HG03575 (cell line): Measurements from ENCODE around the gene POC1A.
A peak's percentile ranks its signal among the peaks of the same experiment; 100 is the strongest.

Experiments used
- ATAC-seq: cut with Tn5 transposase; IDR thresholded peaks from one replicate; pipeline ENCODE4 v1.9.1; 2021; ENCODE audit not compliant: unreplicated experiment, insufficient number of reproducible peaks, low FRiP score; ENCODE audit errors: extremely low read depth

The POC1A gene

GRCh38 chr3:52059781-52060180, 94.4 kb downstream of the POC1A start:
- no peak for ATAC-seq

DNA sequence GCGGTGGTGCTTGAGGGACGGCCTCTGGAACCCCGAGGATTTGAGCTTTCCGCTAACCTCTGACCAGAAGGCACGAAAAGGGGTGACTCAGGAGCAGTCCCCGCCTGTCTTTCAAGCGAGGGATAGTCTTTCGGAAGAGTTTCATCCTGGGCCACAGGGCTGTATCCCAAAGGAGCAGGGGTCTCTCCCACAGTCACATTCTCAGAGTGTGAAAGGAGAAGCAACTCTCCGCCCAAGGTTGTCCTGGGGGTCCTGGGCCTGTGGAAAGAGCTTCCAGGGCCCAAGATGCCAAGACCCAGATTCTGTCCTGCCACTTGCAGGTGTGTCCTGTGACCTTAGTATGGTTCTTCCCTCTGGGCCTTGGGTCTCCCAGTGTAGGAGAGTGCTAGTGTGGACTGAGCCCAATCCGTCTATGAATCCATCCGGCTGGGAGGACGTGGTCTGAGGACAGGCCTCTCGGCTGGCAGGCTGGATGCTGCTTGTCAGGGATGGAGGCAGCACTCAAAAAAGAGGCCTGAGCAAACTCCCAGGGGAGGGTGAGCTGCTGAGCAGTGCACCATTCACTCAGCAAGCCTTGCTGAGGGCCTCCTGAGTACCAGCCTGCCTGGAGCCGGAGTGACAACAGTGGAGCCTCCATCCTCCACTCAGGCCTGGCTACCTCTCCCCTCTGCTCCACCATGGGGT, 96.3 kb downstream of the POC1A start:
- no peak for ATAC-seq

- peak; percentile 54 for ATAC-seq
Measured at GRCh38 chr3:52056968-52057811, 97.0 kb downstream of the POC1A start.

GRCh38 chr3:52056521-52056967, 97.7 kb downstream of the POC1A start, which contains the start of gene DUSP7:
Gene DUSP7, minus strand, starts transcription at chr3:52056571. Its CDS starts 205 bp downstream, at chr3:52056366.
- no peak for ATAC-seq

GRCh38 chr3:52055537-52056351, 98.5 kb downstream of the POC1A start:
- no peak for ATAC-seq

DNA sequence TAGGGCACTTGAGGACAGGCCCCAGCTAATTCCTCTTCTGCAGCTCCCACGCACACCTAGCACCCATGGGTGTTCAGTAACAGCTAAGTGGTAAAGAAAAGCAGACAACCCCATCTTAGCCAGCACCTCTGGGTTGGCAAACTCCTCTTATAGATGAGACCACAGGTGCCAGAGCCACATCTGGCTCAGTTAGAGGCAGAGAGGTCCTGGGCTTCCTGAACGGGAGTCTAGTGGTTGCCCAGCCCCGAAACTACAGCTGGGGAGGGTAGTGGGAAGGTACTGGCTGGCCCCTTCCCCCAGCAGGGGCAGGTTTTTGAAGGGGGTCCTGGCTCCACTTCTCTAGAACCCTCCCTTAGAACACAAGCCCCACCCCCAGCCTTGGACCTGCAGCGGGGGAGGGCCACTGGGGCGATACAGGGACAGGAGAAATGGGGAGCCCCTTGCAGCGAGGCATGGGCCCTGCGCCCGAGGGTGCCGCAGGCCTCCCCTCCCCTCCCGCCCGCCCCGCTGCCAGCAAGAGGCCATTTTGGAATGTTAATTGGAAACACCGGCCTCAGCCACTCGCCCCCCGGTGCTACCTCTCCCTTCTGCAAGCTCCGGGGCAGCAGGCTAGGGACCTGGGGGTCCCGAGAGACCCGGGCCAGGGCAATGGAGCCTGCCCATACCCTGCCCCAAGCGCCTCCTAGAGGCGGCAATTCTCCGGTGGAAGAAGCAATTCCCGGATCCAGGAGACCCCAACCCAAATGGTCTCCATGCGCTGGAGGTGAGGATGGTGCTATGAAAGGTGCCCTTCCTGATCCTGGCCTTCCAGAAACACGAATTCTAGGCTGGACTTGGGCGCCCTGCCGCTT, 99.3 kb downstream of the POC1A start:
- ATAC-seq: no peak

- ATAC-seq: no peak
Measured at GRCh38 chr3:52053307-52054304, 100.6 kb downstream of the POC1A start.

GRCh38 chr3:52052831-52053306, 101.4 kb downstream of the POC1A start:
- ATAC-seq: no peak

GRCh38 chr3:52051444-52051843, 102.8 kb downstream of the POC1A start:
- no peak for ATAC-seq

GRCh38 chr3:52050571-52050970, 103.7 kb downstream of the POC1A start:
- ATAC-seq: no peak

DNA sequence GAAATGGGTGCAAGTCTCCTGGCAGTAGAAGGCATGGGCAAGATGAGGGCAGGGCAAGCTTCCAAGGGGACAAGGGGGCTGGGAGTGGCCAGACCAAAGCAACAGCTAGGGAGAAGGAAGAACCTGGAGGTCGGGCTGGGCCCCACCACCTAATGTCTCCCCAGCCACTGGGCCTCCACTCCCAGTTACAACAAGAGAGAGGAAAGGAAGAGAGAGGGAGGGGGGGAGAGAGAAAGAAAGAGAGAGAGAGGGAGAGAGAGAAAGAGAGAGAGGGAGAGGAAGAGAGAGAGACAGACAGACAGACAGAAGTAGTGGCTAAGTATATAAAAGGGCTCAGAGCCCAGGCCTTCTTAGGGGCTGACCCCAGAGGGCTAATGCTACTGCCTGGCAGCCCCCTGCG, 104.7 kb downstream of the POC1A start:
- ATAC-seq: no peak

GRCh38 chr3:52047295-52047960, 106.8 kb downstream of the POC1A start:
- ATAC-seq: no peak

GRCh38 chr3:52046902-52047239, 107.4 kb downstream of the POC1A start:
- ATAC-seq: no peak

DNA sequence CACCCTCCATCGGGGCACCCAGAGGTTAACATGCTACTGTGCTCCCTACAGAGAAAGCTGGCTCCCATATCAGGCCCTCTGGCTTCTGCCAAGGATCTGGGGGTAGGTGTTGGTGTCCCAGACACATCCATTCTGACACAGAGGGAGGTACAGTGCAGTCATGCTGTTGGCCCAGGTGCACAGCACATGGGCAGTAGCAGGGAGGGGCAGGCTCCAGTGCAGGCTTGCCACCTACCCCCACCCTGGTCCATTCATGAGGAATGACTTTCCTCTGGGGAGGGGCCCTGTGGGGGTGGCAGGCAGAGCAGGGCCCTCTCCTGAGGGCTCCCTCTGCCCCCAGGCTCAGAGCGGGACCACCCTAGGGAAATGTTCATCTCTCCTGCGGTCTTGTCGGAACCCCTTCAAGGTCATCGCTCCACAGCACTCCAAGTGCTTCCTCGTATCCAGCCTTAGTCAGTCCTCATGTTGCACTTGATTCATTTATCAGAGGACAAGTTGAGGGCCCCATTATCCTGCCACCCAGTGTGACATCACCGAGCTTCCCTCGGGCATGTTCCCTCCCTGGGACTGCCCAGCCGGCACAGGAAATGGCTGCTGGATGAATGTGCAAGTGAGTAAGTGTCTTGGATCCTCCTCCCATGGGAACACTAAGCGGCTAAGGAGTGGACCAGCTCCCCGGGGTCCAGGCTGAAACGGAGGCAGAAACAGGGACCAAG, 107.9 kb downstream of the POC1A start:
- ATAC-seq: no peak

- no peak for ATAC-seq
Measured at GRCh38 chr3:52044869-52045619, 109.2 kb downstream of the POC1A start.

GRCh38 chr3:52043750-52044149, 110.5 kb downstream of the POC1A start:
- ATAC-seq: no peak
